CD4-positive, alpha-beta T cell treated with Interleukin-12 subunit alpha and Interleukin-12 subunit beta, for 1 hour (primary cell): ENCODE results near the gene MEIKIN.
"Not testable (repeated sequence)": the region's sequence is repeated elsewhere in the genome, so short reads cannot be mapped to it uniquely, and the experiment has no call there.

Experiments used
- DNase-seq: peaks from one replicate; pipeline ENCODE4 v3.0.0-alpha.2; 2020

Gene MEIKIN

GRCh38 chr5:131902266-131902665, 43.2 kb downstream of the MEIKIN start:
- peak; percentile 23 for DNase-seq

DNA sequence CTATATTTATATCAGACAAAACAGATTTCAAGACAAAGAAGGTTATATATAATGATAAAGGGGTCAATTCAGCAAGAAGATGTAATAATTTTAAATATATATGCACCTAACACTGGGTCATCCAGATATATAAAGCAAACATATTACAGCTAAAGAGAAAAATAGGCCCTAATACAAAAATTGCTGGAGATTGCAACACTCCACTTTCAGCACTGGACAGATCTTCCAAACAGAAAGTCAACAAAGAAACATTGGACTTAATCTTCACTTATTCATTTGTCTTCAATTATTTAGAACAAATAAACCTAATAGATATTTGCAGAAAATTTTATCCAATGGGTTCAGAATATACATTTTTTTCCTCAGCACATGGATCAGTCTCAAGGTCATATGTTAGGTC, 45.8 kb downstream of the MEIKIN start:
- no peak for DNase-seq

GRCh38 chr5:131883984-131884383, 61.5 kb downstream of the MEIKIN start:
- no peak for DNase-seq

DNA sequence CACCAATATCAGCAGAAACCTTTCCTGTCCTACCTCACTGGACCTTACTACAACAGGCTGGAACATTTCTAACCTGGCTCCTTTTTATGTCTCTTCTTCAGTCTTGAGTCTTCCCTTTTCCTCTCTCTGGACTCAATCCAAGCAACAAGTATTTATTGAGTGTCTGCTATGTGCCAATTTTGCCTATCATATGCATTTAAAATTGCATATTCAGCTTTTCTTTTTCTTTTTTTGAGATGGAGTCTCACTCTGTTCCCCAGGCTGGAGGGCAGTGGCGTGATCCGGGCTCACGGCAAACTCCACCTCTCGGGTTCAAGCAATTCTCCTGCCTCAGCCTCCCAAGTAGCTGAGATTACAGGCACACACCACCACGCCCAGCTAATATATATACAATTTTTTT, 65.8 kb downstream of the MEIKIN start:
- no peak for DNase-seq

DNA sequence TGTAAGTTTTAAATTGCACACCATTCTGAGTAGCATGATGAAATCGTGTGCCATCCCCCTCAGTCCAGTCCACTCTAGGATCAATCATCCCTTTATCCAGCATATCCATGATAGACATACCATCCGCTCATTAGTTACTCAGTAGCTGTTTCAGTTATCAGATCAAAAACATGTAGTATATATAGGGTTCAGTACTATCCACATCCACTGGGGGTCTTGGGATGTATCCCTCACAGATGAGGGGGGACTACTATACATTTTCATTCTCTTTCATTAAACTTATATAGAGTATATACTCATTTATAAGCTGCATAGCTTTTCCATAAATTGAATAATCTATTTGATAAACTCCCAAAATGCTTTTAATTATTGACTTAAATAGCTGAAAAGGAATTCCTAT, 67.6 kb downstream of the MEIKIN start:
- no peak for DNase-seq

GRCh38 chr5:131871251-131871650, 74.2 kb downstream of the MEIKIN start:
- DNase-seq, result not testable (repeated sequence)

GRCh38 chr5:131867524-131867923, 77.9 kb downstream of the MEIKIN start:
- DNase-seq, result no peak

- DNase-seq, result no peak
These were observed 81.8 kb downstream of the MEIKIN start for GRCh38 chr5:131863700-131864099.

DNA sequence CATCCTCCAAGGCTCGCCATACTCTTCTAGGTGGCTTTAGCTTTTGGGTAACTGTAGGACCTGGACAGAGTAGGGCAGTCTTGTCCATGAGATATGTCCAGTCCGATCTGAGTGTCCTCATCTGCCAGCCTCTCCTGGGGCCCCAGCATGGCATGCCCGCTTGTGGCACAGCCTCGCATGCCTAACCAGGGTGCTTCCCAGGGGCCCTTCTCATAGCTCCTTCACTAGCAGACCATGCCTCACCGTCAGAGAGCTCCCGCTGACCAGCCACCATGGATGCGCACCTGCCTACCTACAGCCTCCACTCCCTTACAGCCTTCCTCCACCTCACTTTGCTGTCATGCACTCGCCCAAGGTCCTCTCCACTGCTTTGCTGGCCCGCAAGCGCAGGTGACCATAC, 88.1 kb downstream of the MEIKIN start:
- DNase-seq, result no peak

DNA sequence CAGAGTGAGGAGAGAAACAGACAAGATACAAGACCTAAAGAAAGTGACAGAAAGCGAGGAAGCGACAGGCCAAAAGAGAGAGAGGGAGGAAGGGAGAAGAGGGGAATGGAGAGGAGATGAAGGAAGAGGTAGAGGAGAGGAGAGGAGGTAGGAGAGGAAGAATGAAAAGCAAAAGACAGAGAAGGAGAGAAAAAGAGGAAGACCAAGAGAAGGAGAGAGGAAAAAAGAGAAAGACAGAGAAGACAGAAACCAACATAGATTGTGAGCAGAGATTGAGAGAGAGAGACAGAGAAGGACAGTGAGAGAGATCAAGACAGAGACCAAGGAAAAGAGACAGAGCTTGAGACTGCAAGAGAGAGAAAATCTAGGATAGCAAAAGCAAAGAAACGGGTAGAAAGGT, 90.0 kb downstream of the MEIKIN start:
- no peak for DNase-seq

DNA sequence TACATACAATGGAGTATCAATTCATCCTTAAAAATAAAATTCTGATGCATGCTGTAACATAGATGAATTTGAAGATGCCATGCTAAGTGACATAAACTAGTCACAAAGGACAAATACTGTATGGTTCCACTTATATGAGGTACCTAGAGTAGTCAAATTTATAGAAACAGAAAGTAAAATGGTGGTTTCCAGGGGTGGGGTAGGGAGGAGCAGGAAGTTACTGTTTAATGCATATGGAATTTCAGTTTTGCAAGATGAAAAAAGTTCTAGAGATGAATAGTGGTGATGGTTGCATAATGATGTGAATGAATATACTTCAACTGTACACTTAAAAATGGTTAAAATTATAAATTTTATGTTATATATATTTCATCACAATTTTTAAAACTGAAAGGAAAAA, 91.3 kb downstream of the MEIKIN start:
- peak; percentile 17 for DNase-seq

- no peak for DNase-seq
These were observed 96.8 kb downstream of the MEIKIN start for GRCh38 chr5:131848662-131849061.

DNA sequence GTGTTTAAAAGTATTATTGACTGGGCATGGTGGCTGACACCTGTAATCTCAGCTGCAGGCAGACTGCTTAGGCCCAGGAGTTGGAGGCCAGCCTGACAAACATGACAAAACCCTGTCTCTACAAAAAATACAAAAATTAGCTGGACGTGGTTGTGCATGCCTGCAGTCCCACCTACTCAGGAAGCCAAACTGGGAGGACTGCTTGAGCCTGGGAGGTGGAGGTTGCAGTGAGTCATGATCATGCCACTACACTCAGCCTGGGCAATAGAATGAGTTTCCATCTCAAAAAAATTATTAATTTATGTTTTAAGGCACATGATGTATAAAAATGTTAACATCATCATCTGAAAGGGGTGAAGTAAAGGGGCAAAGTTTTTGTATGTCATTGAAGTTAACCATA, 98.9 kb downstream of the MEIKIN start:
- no peak for DNase-seq

GRCh38 chr5:131845828-131846227, 99.6 kb downstream of the MEIKIN start:
- no peak for DNase-seq

GRCh38 chr5:131842971-131843370, 102.5 kb downstream of the MEIKIN start:
- not testable (repeated sequence) for DNase-seq

- not testable (repeated sequence) for DNase-seq
These were observed 112.8 kb downstream of the MEIKIN start for GRCh38 chr5:131832702-131833101.

GRCh38 chr5:131825404-131826013, 120.0 kb downstream of the MEIKIN start:
- no peak for DNase-seq

DNA sequence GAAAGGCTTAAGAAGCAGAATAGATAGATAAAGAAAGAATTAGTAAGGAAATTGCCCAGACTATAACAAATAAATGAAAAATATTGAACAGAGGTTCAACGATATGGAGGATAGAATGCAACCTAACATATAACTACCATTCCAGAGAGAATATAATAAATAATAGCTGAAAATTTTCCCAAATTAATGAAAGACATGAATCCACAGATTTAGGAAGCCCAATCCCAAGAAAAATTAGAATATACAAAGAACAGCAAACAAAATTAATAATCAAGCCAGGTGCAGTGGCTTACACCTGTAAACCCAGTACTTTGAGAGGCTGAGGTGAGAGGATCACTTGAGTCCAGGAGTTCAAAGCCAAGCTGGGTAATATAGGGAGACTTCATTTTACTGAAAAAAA, 120.8 kb downstream of the MEIKIN start:
- no peak for DNase-seq

DNA sequence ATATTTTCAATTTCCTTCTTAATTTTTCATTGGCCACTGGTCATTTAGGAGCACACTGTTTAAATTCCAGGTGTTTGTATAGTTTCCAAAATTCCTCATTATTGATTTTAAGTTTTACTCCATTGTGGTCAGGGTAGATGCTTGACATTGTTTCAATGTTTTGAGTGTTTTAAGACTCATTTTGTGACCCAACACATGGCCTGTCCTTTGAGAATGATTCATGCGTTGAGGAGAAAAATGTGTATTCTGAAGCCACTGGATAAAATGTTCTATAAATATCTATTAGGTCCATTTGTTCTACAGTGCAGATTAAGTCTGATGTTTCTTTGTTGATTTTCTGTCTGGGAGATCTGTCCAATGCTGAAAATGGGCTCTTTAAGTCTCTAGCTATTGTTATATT, 124.2 kb downstream of the MEIKIN start:
- DNase-seq, result no peak

GRCh38 chr5:131818001-131818724, 127.3 kb downstream of the MEIKIN start:
- DNase-seq, result no peak

DNA sequence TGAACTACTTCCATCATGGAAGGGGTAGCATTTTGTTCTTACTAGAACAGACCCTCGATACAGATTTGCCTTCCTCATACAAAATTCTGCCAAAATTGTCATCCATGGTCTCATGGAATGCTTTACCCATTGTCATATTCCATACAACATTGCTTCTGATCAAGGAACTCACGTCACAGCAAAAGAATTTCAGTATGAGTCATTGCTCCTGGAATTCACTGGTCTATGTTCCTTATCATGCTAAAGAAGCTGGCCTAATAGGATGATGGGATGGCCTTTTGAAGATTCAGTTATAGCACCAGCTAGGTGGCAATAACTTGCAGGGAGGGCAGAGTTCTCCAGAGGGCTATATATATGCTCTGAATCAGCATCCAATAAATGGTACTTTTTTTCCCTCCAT, 130.5 kb downstream of the MEIKIN start:
- no peak for DNase-seq

GRCh38 chr5:131812371-131813160, 132.9 kb downstream of the MEIKIN start:
- no peak for DNase-seq

GRCh38 chr5:131810510-131811249, 134.8 kb downstream of the MEIKIN start:
- peak; percentile 32 for DNase-seq
